Activated CD4-positive, CD25-positive, alpha-beta regulatory T cell treated with anti-CD3 and anti-CD28 coated beads, Interleukin-2, amount 50 U/mL, for 16 hours (primary cell): ENCODE data around the gene ADGRD1.
"Not testable (repeated sequence)": the region's sequence is repeated elsewhere in the genome, so short reads cannot be mapped to it uniquely, and the experiment has no call there.

Experiments used
- DNase-seq: peaks from one replicate; pipeline ENCODE4 v3.0.0-alpha.2; 2020; ENCODE audit warnings: low read depth, low spot score

The ADGRD1 gene

GRCh38 chr12:130987151-130987931, 33.6 kb downstream of the ADGRD1 start:
- no peak for DNase-seq

- DNase-seq = no peak
Measured at GRCh38 chr12:130988261-130988660, 34.6 kb downstream of the ADGRD1 start.

- DNase-seq = no peak
Measured at GRCh38 chr12:130988751-130989150, 35.0 kb downstream of the ADGRD1 start.

GRCh38 chr12:130989391-130989790, 35.7 kb downstream of the ADGRD1 start:
- no peak for DNase-seq

GRCh38 chr12:130990034-130990433, 36.3 kb downstream of the ADGRD1 start:
- no peak for DNase-seq

- no peak for DNase-seq
Measured at GRCh38 chr12:130992448-130992847, 38.7 kb downstream of the ADGRD1 start.

GRCh38 chr12:130992979-130993538, 39.4 kb downstream of the ADGRD1 start:
- no peak for DNase-seq

- DNase-seq = no peak
Measured at GRCh38 chr12:130993759-130994670, 40.3 kb downstream of the ADGRD1 start.

GRCh38 chr12:130994821-130995375, 41.2 kb downstream of the ADGRD1 start:
- DNase-seq = no peak

GRCh38 chr12:130995386-130995969, 41.8 kb downstream of the ADGRD1 start:
- DNase-seq = not testable (repeated sequence)

- no peak for DNase-seq
Measured at GRCh38 chr12:130998136-130998535, 44.4 kb downstream of the ADGRD1 start.

- DNase-seq = no peak
Measured at GRCh38 chr12:131000000-131000486, 46.3 kb downstream of the ADGRD1 start.

- DNase-seq = no peak
Measured at GRCh38 chr12:131001493-131001892, 47.8 kb downstream of the ADGRD1 start.

GRCh38 chr12:131002216-131002631, 48.5 kb downstream of the ADGRD1 start:
- no peak for DNase-seq

- DNase-seq = no peak
Measured at GRCh38 chr12:131003036-131003715, 49.5 kb downstream of the ADGRD1 start.

- DNase-seq = no peak
Measured at GRCh38 chr12:131003716-131004045, 50.0 kb downstream of the ADGRD1 start.

GRCh38 chr12:131004166-131004565, 50.5 kb downstream of the ADGRD1 start:
- DNase-seq = no peak

- DNase-seq = no peak
Measured at GRCh38 chr12:131005161-131006035, 51.7 kb downstream of the ADGRD1 start.

- DNase-seq = no peak
Measured at GRCh38 chr12:131006036-131006735, 52.5 kb downstream of the ADGRD1 start.
